Measurements from ENCODE around the gene PNMA6A. TPM values are rescaled to one million over a fixed set of nuclear protein-coding genes. Genes with fewer than 3 reads are reported as not detected.

The PNMA6A gene
- total and polyA plus RNA-seq, 4 donors = 0.74 to 3.7 (median 1.8) TPM

Other genes with a start within 250 kb of the PNMA6A start
- 10 to 100 TPM; 22.1 to 22.8 TPM for gene CETN2, start 241.7 kb upstream of the PNMA6A start, total RNA-seq
- 10 to 100 TPM; 38.7 to 38.9 TPM for gene CETN2, start 241.7 kb upstream of the PNMA6A start, polyA plus RNA-seq
- 1 to 10 TPM; 8.1 to 9.4 TPM for gene NSDHL, start 241.4 kb upstream of the PNMA6A start, total RNA-seq
- gene NSDHL, start 241.4 kb upstream of the PNMA6A start, polyA plus RNA-seq = 10 to 100 TPM; 10.0 to 10.1 TPM
- 10 to 100 TPM in 1 of 2 donors, 1 to 10 TPM in 1; 8.0 to 13.5 TPM for gene ZNF185, start 174.4 kb upstream of the PNMA6A start, total RNA-seq
- gene ZNF185, start 174.4 kb upstream of the PNMA6A start, polyA plus RNA-seq = 1 to 10 TPM; 2.6 to 4.8 TPM
- not detected for gene PNMA5, start 78.3 kb upstream of the PNMA6A start, total RNA-seq
- gene PNMA5, start 78.3 kb upstream of the PNMA6A start, polyA plus RNA-seq = not detected
- gene PNMA3, start 16.0 kb upstream of the PNMA6A start, total RNA-seq = under 1 TPM; 0.13 to 0.57 TPM
- under 1 TPM in 1 of 2 donors, not detected in 1; 0.08 TPM for gene PNMA3, start 16.0 kb upstream of the PNMA6A start, polyA plus RNA-seq
- gene MAGEA1, start 106.8 kb downstream of the PNMA6A start, total RNA-seq = not detected
- not detected for gene MAGEA1, start 106.8 kb downstream of the PNMA6A start, polyA plus RNA-seq
- gene PNMA6F, start 249.3 kb downstream of the PNMA6A start, total RNA-seq = not detected
- not detected for gene PNMA6F, start 249.3 kb downstream of the PNMA6A start, polyA plus RNA-seq

Measured in aorta (tissue), 4 donors.